DMS 273 treated with DMSO at 0.1 percent for 48 hours (cell line): ENCODE data around the gene SLC35F3.
"Not testable (repeated sequence)": the region's sequence is repeated elsewhere in the genome, so short reads cannot be mapped to it uniquely, and the experiment has no call there.

ENCODE experiments used
- DNase-seq: peaks from one replicate; lab custom pipeline; 2025; lab: John Stamatoyannopoulos, UW

SLC35F3 gene

GRCh38 chr1:234106032-234106431 is 201.6 kb downstream of the SLC35F3 start:
- no peak for DNase-seq

- no peak for DNase-seq
These were observed 203.0 kb downstream of the SLC35F3 start for GRCh38 chr1:234107416-234108021.

GRCh38 chr1:234108921-234109320 is 204.4 kb downstream of the SLC35F3 start:
- DNase-seq = no peak

- DNase-seq = no peak
These were observed 205.4 kb downstream of the SLC35F3 start for GRCh38 chr1:234109840-234110239.

GRCh38 chr1:234111458-234112142 is 207.1 kb downstream of the SLC35F3 start:
- DNase-seq = no peak

GRCh38 chr1:234114648-234115307 is 210.3 kb downstream of the SLC35F3 start:
- peak; percentile 47 for DNase-seq

GRCh38 chr1:234118911-234119310 is 214.4 kb downstream of the SLC35F3 start:
- DNase-seq = no peak

- DNase-seq = no peak
These were observed 215.0 kb downstream of the SLC35F3 start for GRCh38 chr1:234119431-234119830.

- no peak for DNase-seq
These were observed 216.0 kb downstream of the SLC35F3 start for GRCh38 chr1:234120327-234120944.

GRCh38 chr1:234121659-234122058 is 217.2 kb downstream of the SLC35F3 start:
- DNase-seq = not testable (repeated sequence)

- DNase-seq = not testable (repeated sequence)
These were observed 218.1 kb downstream of the SLC35F3 start for GRCh38 chr1:234122571-234122970.

GRCh38 chr1:234123867-234124266 is 219.4 kb downstream of the SLC35F3 start:
- no peak for DNase-seq

GRCh38 chr1:234125283-234125682 is 220.8 kb downstream of the SLC35F3 start:
- DNase-seq = no peak

- DNase-seq = no peak
These were observed 221.2 kb downstream of the SLC35F3 start for GRCh38 chr1:234125714-234126113.

- no peak for DNase-seq
These were observed 222.7 kb downstream of the SLC35F3 start for GRCh38 chr1:234127026-234127671.

- no peak for DNase-seq
These were observed 228.3 kb downstream of the SLC35F3 start for GRCh38 chr1:234132795-234133194.

- DNase-seq = no peak
These were observed 230.4 kb downstream of the SLC35F3 start for GRCh38 chr1:234134878-234135277.

- no peak for DNase-seq
These were observed 231.0 kb downstream of the SLC35F3 start for GRCh38 chr1:234135501-234135900.

GRCh38 chr1:234136073-234136472 is 231.6 kb downstream of the SLC35F3 start:
- DNase-seq = no peak

GRCh38 chr1:234139966-234140365 is 235.5 kb downstream of the SLC35F3 start:
- DNase-seq = no peak

GRCh38 chr1:234140388-234140787 is 235.9 kb downstream of the SLC35F3 start:
- DNase-seq = no peak

- no peak for DNase-seq
These were observed 236.5 kb downstream of the SLC35F3 start for GRCh38 chr1:234141006-234141405.
